Adrenal gland (tissue), 5 donors: Measurements from ENCODE around the gene SIM1.

Experiments used
- CTCF ChIP-seq, 6 experiments: fragments of 450-650 bp in 4 of 6; fragments of 200-600 bp in 2 of 6; sonication (generic) in 1 of 6; IDR thresholded peaks; 1 replicate in 5 of 6; 2 replicates in 1 of 6; pipeline versions ENCODE4 v1.5.1 to v1.8.0; 2016 to 2021; ENCODE audit warnings: antibody characterized with exemption in 6 of 6, mild to moderate bottlenecking in 2 of 6, moderate library complexity in 1 of 6
- POLR2A ChIP-seq, 2 donors: fragments of 450-650 bp; IDR thresholded peaks; one replicate each; pipeline ENCODE4 v1.6.1; 2017; ENCODE audit warnings: antibody characterized with exemption in 2 of 2, mild to moderate bottlenecking in 2 of 2, moderate library complexity in 1 of 2
- donor health status: DM: no; HTN: no; CAD: no.

GRCh38 chr6:100404051-100404450 lies 60.7 kb downstream of the SIM1 start:
- TF ChIP-seq CTCF (IDR thresholded peaks at IDR 0.05) (no peak), POLR2A (IDR thresholded peaks at IDR 0.05) (no peak)
